ENCODE measurements around the gene MYO5A.

DNA sequence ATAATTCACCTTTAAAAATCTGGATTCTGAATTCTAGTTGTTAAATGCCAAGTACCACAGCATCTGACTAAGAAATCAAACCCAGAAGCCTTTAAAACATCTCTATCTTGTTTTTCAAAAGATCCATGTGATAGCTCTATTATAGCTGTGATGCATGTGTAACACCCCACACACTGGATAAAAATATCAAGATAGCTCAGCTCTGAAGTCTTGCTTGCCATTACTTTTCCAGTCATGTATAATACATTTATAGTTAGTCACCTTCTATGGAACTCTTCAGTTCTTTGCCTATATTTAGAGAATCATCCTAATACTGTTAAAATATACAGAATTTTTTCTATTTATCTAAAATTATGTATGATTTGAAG, 28.6 kb upstream of the MYO5A start:
- TF ChIP-seq, protein P1, sequence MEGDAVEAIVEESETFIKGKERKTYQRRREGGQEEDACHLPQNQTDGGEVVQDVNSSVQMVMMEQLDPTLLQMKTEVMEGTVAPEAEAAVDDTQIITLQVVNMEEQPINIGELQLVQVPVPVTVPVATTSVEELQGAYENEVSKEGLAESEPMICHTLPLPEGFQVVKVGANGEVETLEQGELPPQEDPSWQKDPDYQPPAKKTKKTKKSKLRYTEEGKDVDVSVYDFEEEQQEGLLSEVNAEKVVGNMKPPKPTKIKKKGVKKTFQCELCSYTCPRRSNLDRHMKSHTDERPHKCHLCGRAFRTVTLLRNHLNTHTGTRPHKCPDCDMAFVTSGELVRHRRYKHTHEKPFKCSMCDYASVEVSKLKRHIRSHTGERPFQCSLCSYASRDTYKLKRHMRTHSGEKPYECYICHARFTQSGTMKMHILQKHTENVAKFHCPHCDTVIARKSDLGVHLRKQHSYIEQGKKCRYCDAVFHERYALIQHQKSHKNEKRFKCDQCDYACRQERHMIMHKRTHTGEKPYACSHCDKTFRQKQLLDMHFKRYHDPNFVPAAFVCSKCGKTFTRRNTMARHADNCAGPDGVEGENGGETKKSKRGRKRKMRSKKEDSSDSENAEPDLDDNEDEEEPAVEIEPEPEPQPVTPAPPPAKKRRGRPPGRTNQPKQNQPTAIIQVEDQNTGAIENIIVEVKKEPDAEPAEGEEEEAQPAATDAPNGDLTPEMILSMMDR (tag by site-specific recombination; IDR thresholded peaks at IDR 0.05) = no peak
- TF ChIP-seq ZNF433 (tag by site-specific recombination; IDR thresholded peaks at IDR 0.05; ENCODE audit: low read depth) (no peak), YY1 (tag by site-specific recombination; IDR thresholded peaks at IDR 0.05) (no peak), SALL2 (tag by site-specific recombination; IDR thresholded peaks at IDR 0.05; ENCODE audit: borderline replicate concordance) (no peak), ZNF473 (tag by site-specific recombination; IDR thresholded peaks at IDR 0.05) (no peak), KLF10 (tag by site-specific recombination; IDR thresholded peaks at IDR 0.05) (no peak)
- TF ChIP-seq, protein P2, sequence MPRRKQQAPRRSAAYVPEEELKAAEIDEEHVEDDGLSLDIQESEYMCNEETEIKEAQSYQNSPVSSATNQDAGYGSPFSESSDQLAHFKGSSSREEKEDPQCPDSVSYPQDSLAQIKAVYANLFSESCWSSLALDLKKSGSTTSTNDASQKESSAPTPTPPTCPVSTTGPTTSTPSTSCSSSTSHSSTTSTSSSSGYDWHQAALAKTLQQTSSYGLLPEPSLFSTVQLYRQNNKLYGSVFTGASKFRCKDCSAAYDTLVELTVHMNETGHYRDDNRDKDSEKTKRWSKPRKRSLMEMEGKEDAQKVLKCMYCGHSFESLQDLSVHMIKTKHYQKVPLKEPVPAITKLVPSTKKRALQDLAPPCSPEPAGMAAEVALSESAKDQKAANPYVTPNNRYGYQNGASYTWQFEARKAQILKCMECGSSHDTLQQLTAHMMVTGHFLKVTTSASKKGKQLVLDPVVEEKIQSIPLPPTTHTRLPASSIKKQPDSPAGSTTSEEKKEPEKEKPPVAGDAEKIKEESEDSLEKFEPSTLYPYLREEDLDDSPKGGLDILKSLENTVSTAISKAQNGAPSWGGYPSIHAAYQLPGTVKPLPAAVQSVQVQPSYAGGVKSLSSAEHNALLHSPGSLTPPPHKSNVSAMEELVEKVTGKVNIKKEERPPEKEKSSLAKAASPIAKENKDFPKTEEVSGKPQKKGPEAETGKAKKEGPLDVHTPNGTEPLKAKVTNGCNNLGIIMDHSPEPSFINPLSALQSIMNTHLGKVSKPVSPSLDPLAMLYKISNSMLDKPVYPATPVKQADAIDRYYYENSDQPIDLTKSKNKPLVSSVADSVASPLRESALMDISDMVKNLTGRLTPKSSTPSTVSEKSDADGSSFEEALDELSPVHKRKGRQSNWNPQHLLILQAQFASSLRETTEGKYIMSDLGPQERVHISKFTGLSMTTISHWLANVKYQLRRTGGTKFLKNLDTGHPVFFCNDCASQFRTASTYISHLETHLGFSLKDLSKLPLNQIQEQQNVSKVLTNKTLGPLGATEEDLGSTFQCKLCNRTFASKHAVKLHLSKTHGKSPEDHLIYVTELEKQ (tag by site-specific recombination; IDR thresholded peaks at IDR 0.05; ENCODE audit: borderline replicate concordance) = no peak

Measured in HEK293 (cell line).